ENCODE data around the gene POGK. TPM values are rescaled to one million over a fixed set of nuclear protein-coding genes. Genes with fewer than 3 reads are reported as not detected.

The POGK gene
- total RNA-seq, 1 donor from 2014 or later: 44.2 TPM

DNA sequence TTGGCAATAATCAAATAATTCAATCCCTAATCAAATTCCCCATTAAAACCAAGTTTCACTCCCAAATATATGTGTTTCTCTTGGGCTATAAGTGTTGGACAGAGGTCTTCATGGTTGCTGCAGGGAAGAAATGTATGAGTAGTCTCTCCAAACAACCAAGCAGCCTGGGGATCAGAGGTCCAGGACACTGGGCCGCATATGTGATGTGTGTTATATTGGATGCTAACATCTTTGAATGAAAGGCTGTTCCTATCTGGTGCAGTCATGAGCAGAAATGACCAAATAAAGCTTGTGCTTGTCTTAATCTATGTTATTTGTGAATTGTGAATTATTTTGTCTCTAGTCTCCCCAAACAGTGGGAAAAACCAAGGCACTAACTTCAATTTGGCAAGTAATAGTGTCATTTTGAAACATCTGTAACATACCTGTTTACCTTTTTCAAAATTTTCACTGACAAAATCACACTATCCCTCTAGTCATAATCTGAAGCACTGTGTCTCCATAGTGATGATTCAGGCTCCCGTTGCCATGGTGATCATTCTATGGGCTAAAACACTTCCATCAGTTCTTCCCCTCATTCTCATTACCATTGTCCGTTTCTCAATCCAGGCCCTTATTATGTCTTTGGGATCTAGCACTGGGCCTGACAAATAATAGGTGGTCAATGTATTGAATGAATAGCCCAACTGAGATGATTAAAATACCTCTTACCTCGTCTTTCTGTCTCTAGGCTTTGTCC lies 49.3 kb downstream of the POGK start:
- no peak overlapping the region for H3K4me3 ChIP-seq (ENCODE audit: insufficient read depth, low read depth, low read length)
- no peaks in the 10 kb centered on the region for H3K79me2 ChIP-seq (ENCODE audit: insufficient read depth, low read length)
- Mint-ChIP-seq H3K27ac (ENCODE audit: unreplicated experiment) (no peak overlapping the region), H3K36me3 (ENCODE audit: low read depth, unreplicated experiment) (no peaks in the 10 kb centered on the region), H3K9me3 (ENCODE audit: unreplicated experiment) (no peaks in the 10 kb centered on the region), H3K4me1 (ENCODE audit: low read depth, unreplicated experiment) (no peaks in the 10 kb centered on the region), H3K27me3 (ENCODE audit: low read depth, unreplicated experiment) (peaks cover 24% of the 10 kb centered on the region), H3K4me3 (ENCODE audit: unreplicated experiment) (no peak overlapping the region)
- H3K4me2 ChIP-seq (ENCODE audit: low read length): no peak overlapping the region
- no peak overlapping the region for H2AFZ ChIP-seq (ENCODE audit: low read depth, low read length)
- no peak for DNase-seq (ENCODE audit: low read depth)
- TF ChIP-seq EZH2 (IDR thresholded peaks at IDR 0.05; ENCODE audit: insufficient read depth, low read length) (no peak), CTCF (IDR thresholded peaks at IDR 0.05; ENCODE audit: insufficient read depth, low read depth, low read length) (no peak)
- no peaks in the 10 kb centered on the region for H4K20me1 ChIP-seq (ENCODE audit: insufficient read depth, low read length)
- peaks cover 62% of the 10 kb centered on the region for H3K27me3 ChIP-seq (ENCODE audit: insufficient read depth, low read length)
- H3K9me3 ChIP-seq (ENCODE audit: insufficient read depth, low read depth, low read length): no peaks in the 10 kb centered on the region
- no peak overlapping the region for H3K27ac ChIP-seq (ENCODE audit: low read depth, low read length)
- no peak for FAIRE-seq
- H3K9ac ChIP-seq (ENCODE audit: low read length): no peak overlapping the region
- peaks cover 6% of the 10 kb centered on the region for H3K4me1 ChIP-seq (ENCODE audit: insufficient read depth, low read length)
- H3K36me3 ChIP-seq (ENCODE audit: insufficient read depth, low read length): no peaks in the 10 kb centered on the region

DNA sequence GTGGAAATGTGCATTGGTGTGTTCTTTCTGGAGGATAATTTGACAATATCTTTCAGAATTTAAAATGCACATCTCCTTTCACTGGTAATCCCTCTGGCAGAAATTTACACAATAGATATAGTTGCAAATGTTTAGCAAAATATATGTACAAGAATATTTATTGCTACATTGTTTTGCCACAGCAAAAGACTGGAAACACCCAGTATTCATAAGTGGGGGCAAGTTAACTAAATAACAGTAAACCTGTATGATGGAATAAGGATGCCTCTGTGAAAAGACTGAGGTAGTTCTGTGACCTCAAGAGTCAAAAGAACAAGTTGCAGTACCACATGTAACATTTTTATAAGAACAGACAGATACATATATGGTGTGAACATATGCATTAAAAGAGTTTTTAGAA lies 50.5 kb downstream of the POGK start:
- Histone ChIP-seq H3K9me3 (ENCODE audit: insufficient read depth, low read depth, low read length) (no peaks in the 10 kb centered on the region), H2AFZ (ENCODE audit: low read depth, low read length) (no peak overlapping the region), H3K79me2 (ENCODE audit: insufficient read depth, low read length) (no peaks in the 10 kb centered on the region), H3K4me2 (ENCODE audit: low read length) (no peak overlapping the region), H3K27me3 (ENCODE audit: insufficient read depth, low read length) (peaks cover 56% of the 10 kb centered on the region), H3K4me1 (ENCODE audit: insufficient read depth, low read length) (no peaks in the 10 kb centered on the region), H4K20me1 (ENCODE audit: insufficient read depth, low read length) (no peaks in the 10 kb centered on the region), H3K36me3 (ENCODE audit: insufficient read depth, low read length) (no peaks in the 10 kb centered on the region), H3K27ac (ENCODE audit: low read depth, low read length) (no peak overlapping the region), H3K9ac (ENCODE audit: low read length) (no peak overlapping the region), H3K4me3 (ENCODE audit: insufficient read depth, low read depth, low read length) (no peak overlapping the region)
- Mint-ChIP-seq H3K27ac (ENCODE audit: unreplicated experiment) (no peak overlapping the region), H3K27me3 (ENCODE audit: low read depth, unreplicated experiment) (peaks cover 17% of the 10 kb centered on the region), H3K4me3 (ENCODE audit: unreplicated experiment) (no peak overlapping the region), H3K36me3 (ENCODE audit: low read depth, unreplicated experiment) (no peaks in the 10 kb centered on the region), H3K9me3 (ENCODE audit: unreplicated experiment) (no peaks in the 10 kb centered on the region), H3K4me1 (ENCODE audit: low read depth, unreplicated experiment) (no peaks in the 10 kb centered on the region)
- no peak for FAIRE-seq
- DNase-seq (ENCODE audit: low read depth): no peak
- no peak for TF ChIP-seq EZH2 (IDR thresholded peaks at IDR 0.05; ENCODE audit: insufficient read depth, low read length)
- TF ChIP-seq CTCF (IDR thresholded peaks at IDR 0.05; ENCODE audit: insufficient read depth, low read depth, low read length): no peak

DNA sequence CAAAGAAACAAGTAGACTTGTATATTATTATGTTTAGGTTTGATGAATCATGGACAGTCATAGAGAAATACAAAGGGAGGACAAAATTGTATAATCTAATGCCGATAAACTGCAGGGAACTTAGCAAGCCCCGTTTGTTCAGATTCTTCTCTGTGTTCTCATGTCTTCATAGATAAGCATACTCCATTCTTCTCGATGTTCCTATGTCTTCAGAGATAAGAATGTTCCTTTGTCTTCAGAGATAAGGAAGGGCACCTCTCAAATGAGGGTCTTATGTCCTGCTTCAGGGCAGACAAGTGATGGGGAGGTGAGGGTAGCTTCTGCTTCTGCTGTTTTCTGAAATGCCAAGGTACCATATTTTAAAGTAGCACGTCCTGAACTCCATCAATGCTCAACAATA lies 56.5 kb downstream of the POGK start:
- H3K36me3 ChIP-seq (ENCODE audit: insufficient read depth, low read length): no peaks in the 10 kb centered on the region
- no peak overlapping the region for H3K4me2 ChIP-seq (ENCODE audit: low read length)
- H3K9ac ChIP-seq (ENCODE audit: low read length): no peak overlapping the region
- no peaks in the 10 kb centered on the region for H3K4me1 ChIP-seq (ENCODE audit: insufficient read depth, low read length)
- H3K9me3 ChIP-seq (ENCODE audit: insufficient read depth, low read depth, low read length): no peaks in the 10 kb centered on the region
- H3K27me3 ChIP-seq (ENCODE audit: insufficient read depth, low read length): peaks cover 42% of the 10 kb centered on the region
- Mint-ChIP-seq H3K27me3 (ENCODE audit: low read depth, unreplicated experiment) (peaks cover 6% of the 10 kb centered on the region), H3K9me3 (ENCODE audit: unreplicated experiment) (peaks cover 9% of the 10 kb centered on the region), H3K36me3 (ENCODE audit: low read depth, unreplicated experiment) (peaks cover 2% of the 10 kb centered on the region), H3K27ac (ENCODE audit: unreplicated experiment) (no peak overlapping the region), H3K4me3 (ENCODE audit: unreplicated experiment) (no peak overlapping the region), H3K4me1 (ENCODE audit: low read depth, unreplicated experiment) (peaks cover 3% of the 10 kb centered on the region)
- DNase-seq (ENCODE audit: low read depth) (no peak), FAIRE-seq (no peak)
- H4K20me1 ChIP-seq (ENCODE audit: insufficient read depth, low read length): no peaks in the 10 kb centered on the region
- no peak overlapping the region for H3K4me3 ChIP-seq (ENCODE audit: insufficient read depth, low read depth, low read length)
- no peaks in the 10 kb centered on the region for H3K79me2 ChIP-seq (ENCODE audit: insufficient read depth, low read length)
- TF ChIP-seq EZH2 (IDR thresholded peaks at IDR 0.05; ENCODE audit: insufficient read depth, low read length) (no peak), CTCF (IDR thresholded peaks at IDR 0.05; ENCODE audit: insufficient read depth, low read depth, low read length) (no peak)
- H2AFZ ChIP-seq (ENCODE audit: low read depth, low read length): no peak overlapping the region
- H3K27ac ChIP-seq (ENCODE audit: low read depth, low read length): no peak overlapping the region
